ENCODE measurements around the gene TRIM33. TPM values are rescaled to one million over a fixed set of nuclear protein-coding genes. Genes with fewer than 3 reads are reported as not detected.

The TRIM33 gene
- total RNA-seq, 3 donors from 2014 or later = 28.6 to 38.1 (median 35.5) TPM

- Histone ChIP-seq H3K9me3 (peaks cover 36% of the 10 kb centered on the region), H3K4me3 (no peak overlapping the region), H3K36me3 (ENCODE audit: low read depth) (no peaks in the 10 kb centered on the region), H3K4me1 (ENCODE audit: low read depth) (no peaks in the 10 kb centered on the region)
- DNase-seq = no peak
- ATAC-seq = no peak
- intact Hi-C loops (cut with DNase I, micrococcal nuclease) = no loop called here
- no peak for TF ChIP-seq CTCF (IDR thresholded peaks at IDR 0.05)
Observed at GRCh38 chr1:114359791-114360190, 151.2 kb downstream of the TRIM33 start.

- TF ChIP-seq CTCF (IDR thresholded peaks at IDR 0.05) = no peak
- H3K9me3 ChIP-seq = no peaks in the 10 kb centered on the region
- no peaks in the 10 kb centered on the region for H3K36me3 ChIP-seq (ENCODE audit: low read depth)
- ATAC-seq (no peak), DNase-seq (no peak)
- intact Hi-C loops (cut with DNase I, micrococcal nuclease) = no loop called here
- no peaks in the 10 kb centered on the region for H3K4me1 ChIP-seq (ENCODE audit: low read depth)
- H3K4me3 ChIP-seq = no peak overlapping the region
Observed at GRCh38 chr1:114355240-114355639, 155.8 kb downstream of the TRIM33 start.

GRCh38 chr1:114353262-114353661 lies 157.7 kb downstream of the TRIM33 start:
- ATAC-seq = peak; percentile 34
- no peak for TF ChIP-seq CTCF (IDR thresholded peaks at IDR 0.05)

GRCh38 chr1:114352797-114353196 lies 158.2 kb downstream of the TRIM33 start:
- Histone ChIP-seq H3K9me3 (no peaks in the 10 kb centered on the region), H3K36me3 (ENCODE audit: low read depth) (no peaks in the 10 kb centered on the region), H3K4me3 (no peak overlapping the region), H3K4me1 (ENCODE audit: low read depth) (no peaks in the 10 kb centered on the region)
- DNase-seq (no peak), ATAC-seq (no peak)
- intact Hi-C loops (cut with DNase I, micrococcal nuclease) = no loop called here
- TF ChIP-seq CTCF (IDR thresholded peaks at IDR 0.05) = no peak

More at GRCh38 chr1:114353262-114353661, 157.7 kb downstream of the TRIM33 start:
- intact Hi-C loops (cut with DNase I, micrococcal nuclease) = no loop called here
- Histone ChIP-seq H3K36me3 (ENCODE audit: low read depth) (no peaks in the 10 kb centered on the region), H3K4me1 (ENCODE audit: low read depth) (no peaks in the 10 kb centered on the region), H3K9me3 (no peaks in the 10 kb centered on the region), H3K4me3 (no peak overlapping the region)
- peak; percentile 31 to 57 (median 40) for DNase-seq

GRCh38 chr1:114350731-114351445 lies 160.1 kb downstream of the TRIM33 start:
- Histone ChIP-seq H3K4me3 (no peak overlapping the region), H3K9me3 (no peaks in the 10 kb centered on the region), H3K36me3 (ENCODE audit: low read depth) (no peaks in the 10 kb centered on the region), H3K4me1 (ENCODE audit: low read depth) (peaks cover 6% of the 10 kb centered on the region)
- intact Hi-C loops (cut with DNase I, micrococcal nuclease) = no loop called here
- ATAC-seq = no peak
- TF ChIP-seq CTCF (IDR thresholded peaks at IDR 0.05) = no peak
- no peak for DNase-seq
